ENCODE data around the gene ADGRE2.

The ADGRE2 gene

GRCh38 chr19:14826006-14826405 lies 47.6 kb upstream of the ADGRE2 start (continued):
- TF ChIP-seq ZSCAN18 (tag by site-specific recombination; IDR thresholded peaks at IDR 0.05) (no peak), ZNF530 (tag by site-specific recombination; IDR thresholded peaks at IDR 0.05; ENCODE audit: low read depth) (no peak), KLF8 (tag by site-specific recombination; IDR thresholded peaks at IDR 0.05) (no peak)

GRCh38 chr19:14821937-14822336 lies 43.6 kb upstream of the ADGRE2 start:
- Histone ChIP-seq H3K4me1 (ENCODE audit: control insufficient read depth, insufficient read depth, low read length) (no peaks in the 10 kb centered on the region), H3K36me3 (ENCODE audit: control insufficient read depth in 2 of 2, insufficient read depth in 1 of 2, low read length in 2 of 2) (no peaks in the 10 kb centered on the region), H3K9me3 (ENCODE audit: control insufficient read depth, insufficient read depth, low read depth, low read length) (no peaks in the 10 kb centered on the region), H3K27ac (ENCODE audit: extremely low read depth, low read depth, low read length) (no peak overlapping the region), H3K4me3 (ENCODE audit: low read depth, low read length) (no peak overlapping the region)
- ChIA-PET POLR2A (no interaction called here), CTCF (no interaction called here)
- no peak for TF ChIP-seq ZNF660 (tag by site-specific recombination; IDR thresholded peaks at IDR 0.05)
- TF ChIP-seq ZNF391 (tag by site-specific recombination; IDR thresholded peaks at IDR 0.05; ENCODE audit: borderline replicate concordance, low read depth) = no peak
- TF ChIP-seq ZNF544 (tag by site-specific recombination; IDR thresholded peaks at IDR 0.05) = no peak
- no peak for TF ChIP-seq ZFP3 (tag by site-specific recombination; IDR thresholded peaks at IDR 0.05; ENCODE audit: low read depth)
- no peak for TF ChIP-seq PRDM6 (tag by site-specific recombination; IDR thresholded peaks at IDR 0.05)

- ChIA-PET POLR2A (no interaction called here), CTCF (interaction anchor here (0.6 to 0.9 kb wide), 2 partner anchors 32 to 159 kb away, joined by 3 to 4 read pairs; no protein-coding TSS in a partner anchor)
Measured at GRCh38 chr19:14818588-14818987, 40.2 kb upstream of the ADGRE2 start.

More at GRCh38 chr19:14818588-14818987, 40.2 kb upstream of the ADGRE2 start:
- no peak overlapping the region for H3K27ac ChIP-seq (ENCODE audit: extremely low read depth, low read depth, low read length)
- no peaks in the 10 kb centered on the region for H3K4me1 ChIP-seq (ENCODE audit: control insufficient read depth, insufficient read depth, low read length)
- no peak overlapping the region for H3K4me3 ChIP-seq (ENCODE audit: low read depth, low read length)
- no peaks in the 10 kb centered on the region for H3K9me3 ChIP-seq (ENCODE audit: control insufficient read depth, insufficient read depth, low read depth, low read length)
- no peak for TF ChIP-seq ZNF140 (tag by site-specific recombination; IDR thresholded peaks at IDR 0.05)
- TF ChIP-seq YY1 (tag by site-specific recombination; IDR thresholded peaks at IDR 0.05) = no peak
- no peak for TF ChIP-seq ZBTB1 (tag by site-specific recombination; IDR thresholded peaks at IDR 0.05)
- no peak for TF ChIP-seq ZNF211 (tag by site-specific recombination; IDR thresholded peaks at IDR 0.05; ENCODE audit: low read depth)
- no peak for TF ChIP-seq ZBTB6 (tag by site-specific recombination; IDR thresholded peaks at IDR 0.05)
- no peak for TF ChIP-seq ZNF148 (tag by site-specific recombination; IDR thresholded peaks at IDR 0.05; ENCODE audit: borderline replicate concordance)
- no peak for TF ChIP-seq ZNF610 (tag by site-specific recombination; IDR thresholded peaks at IDR 0.05; ENCODE audit: borderline replicate concordance)
- TF ChIP-seq ZNF24 (tag by site-specific recombination; IDR thresholded peaks at IDR 0.05) = no peak
- TF ChIP-seq ZBTB20 (tag by site-specific recombination; IDR thresholded peaks at IDR 0.05) = no peak
- TF ChIP-seq ZNF645 (tag by site-specific recombination; IDR thresholded peaks at IDR 0.05) = no peak
- no peak for TF ChIP-seq HIC1 (tag by site-specific recombination; IDR thresholded peaks at IDR 0.05)
- no peak for TF ChIP-seq ZNF175 (tag by site-specific recombination; IDR thresholded peaks at IDR 0.05)
- TF ChIP-seq ZNF558 (tag by site-specific recombination; IDR thresholded peaks at IDR 0.05) = no peak
- TF ChIP-seq ZNF549 (tag by site-specific recombination; IDR thresholded peaks at IDR 0.05) = no peak
- TF ChIP-seq ZFHX2 (tag by site-specific recombination; conservative IDR thresholded peaks at IDR 0.05) = no peak
- TF ChIP-seq MZF1 (tag by site-specific recombination; IDR thresholded peaks at IDR 0.05; ENCODE audit: borderline replicate concordance) = no peak
- no peaks in the 10 kb centered on the region for H3K36me3 ChIP-seq (ENCODE audit: control insufficient read depth in 2 of 2, insufficient read depth in 1 of 2, low read length in 2 of 2)

Measured in HEK293 (cell line).